HG02840 (cell line): Measurements from ENCODE around the gene SMIM10.
"Not testable (repeated sequence)": the region's sequence is repeated elsewhere in the genome, so short reads cannot be mapped to it uniquely, and the experiment has no call there.

Source experiments
- ATAC-seq: cut with Tn5 transposase; IDR thresholded peaks from one replicate; pipeline ENCODE4 v1.9.1; 2021; ENCODE audit warnings: mild to moderate bottlenecking, moderate library complexity, moderate number of reproducible peaks; ENCODE audit not compliant: unreplicated experiment, low FRiP score

Gene SMIM10

GRCh38 chrX:135009838-135010237 is 19.0 kb downstream of the SMIM10 start:
- no peak for ATAC-seq

GRCh38 chrX:135010921-135011320 is 20.1 kb downstream of the SMIM10 start:
- no peak for ATAC-seq

- ATAC-seq = no peak
Observed at GRCh38 chrX:135015523-135016245, 24.9 kb downstream of the SMIM10 start.

GRCh38 chrX:135019890-135020289 is 29.1 kb downstream of the SMIM10 start:
- not testable (repeated sequence) for ATAC-seq

GRCh38 chrX:135023791-135024190 is 33.0 kb downstream of the SMIM10 start:
- ATAC-seq = not testable (repeated sequence)

GRCh38 chrX:135024526-135024925 is 33.7 kb downstream of the SMIM10 start:
- no peak for ATAC-seq

- not testable (repeated sequence) for ATAC-seq
Observed at GRCh38 chrX:135030207-135030963, 39.6 kb downstream of the SMIM10 start.

- ATAC-seq = not testable (repeated sequence)
Observed at GRCh38 chrX:135041149-135042123, 50.6 kb downstream of the SMIM10 start.
